Activated T-cell treated with anti-CD3 and anti-CD28 coated beads for 48 hours (primary cell): Measurements from ENCODE around the gene TARS1.
"Not testable (repeated sequence)": the region's sequence is repeated elsewhere in the genome, so short reads cannot be mapped to it uniquely, and the experiment has no call there.

Experiments used
- DNase-seq: peaks from one replicate; pipeline ENCODE4 v3.0.0-alpha.2; 2020; ENCODE audit warnings: low read depth

Gene TARS1

DNA sequence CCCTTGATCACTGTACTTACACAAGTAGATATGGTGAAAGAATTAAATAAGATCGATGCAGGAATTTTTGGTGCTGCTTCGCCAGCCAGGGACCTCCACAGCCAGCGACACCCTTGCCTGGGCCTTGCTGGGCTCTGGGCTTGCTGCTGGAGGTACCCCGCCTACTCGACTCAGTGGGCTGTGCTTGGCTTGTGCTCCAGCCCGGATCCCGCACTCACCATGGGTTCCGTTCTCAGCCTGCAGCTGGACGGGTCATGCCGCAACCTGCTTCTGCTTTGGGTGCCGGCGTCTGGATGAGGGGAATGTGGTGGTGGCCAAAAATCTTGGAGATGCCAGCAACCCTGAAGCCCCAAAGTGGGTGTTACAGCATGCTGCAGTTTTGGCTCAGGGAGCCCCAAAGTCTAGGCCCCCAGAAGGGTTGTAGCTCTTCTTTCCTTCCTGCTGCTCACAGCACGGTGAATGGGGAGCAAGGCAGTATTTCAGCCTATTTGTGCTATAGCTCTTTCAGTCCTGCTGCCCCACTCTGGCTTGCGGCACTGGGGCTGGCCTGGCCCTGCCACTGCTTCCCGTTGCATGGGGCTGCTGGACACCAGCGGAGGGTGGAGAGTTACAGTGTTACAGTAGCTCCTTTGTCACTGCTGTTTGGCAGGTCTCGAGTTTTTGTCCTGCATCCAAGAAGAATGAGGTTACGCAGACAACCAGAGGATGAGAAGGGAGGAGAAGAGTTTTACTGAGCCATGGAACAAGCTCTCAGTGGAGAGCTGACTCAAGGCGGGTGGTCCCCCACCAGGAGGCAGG, 48.0 kb downstream of the TARS1 start:
- DNase-seq: no peak

GRCh38 chr5:33489481-33490067, 48.8 kb downstream of the TARS1 start:
- no peak for DNase-seq

DNA sequence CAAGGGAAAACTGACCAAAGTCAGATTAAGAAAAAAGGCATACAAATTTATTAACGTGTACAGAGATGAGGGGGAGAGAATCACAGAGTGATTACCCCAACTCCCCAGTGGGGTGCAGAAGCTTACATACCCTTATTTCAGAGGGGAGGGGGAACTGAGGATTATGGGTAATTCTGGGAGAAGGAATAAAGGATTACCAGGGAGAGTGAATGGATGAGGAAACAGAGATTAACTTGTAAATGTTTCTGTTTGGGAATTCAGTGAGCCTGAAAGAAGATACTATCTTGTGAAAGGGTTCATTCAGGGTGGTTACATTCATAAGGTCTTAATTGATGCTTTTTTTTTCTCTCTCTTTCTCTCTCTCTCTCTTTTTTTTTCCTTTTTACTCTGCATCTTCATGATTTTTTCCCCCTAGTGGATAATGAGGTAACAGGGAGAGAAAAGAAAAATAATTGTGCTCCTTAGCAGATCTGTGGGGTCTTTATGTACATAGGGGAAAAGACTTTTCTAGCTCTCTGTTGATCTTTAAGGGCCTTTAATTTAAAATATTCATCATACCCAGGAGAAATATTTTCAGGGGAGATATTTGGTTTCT, 49.4 kb downstream of the TARS1 start:
- DNase-seq: no peak

- DNase-seq: no peak
Observed at GRCh38 chr5:33491941-33492340, 51.2 kb downstream of the TARS1 start.

DNA sequence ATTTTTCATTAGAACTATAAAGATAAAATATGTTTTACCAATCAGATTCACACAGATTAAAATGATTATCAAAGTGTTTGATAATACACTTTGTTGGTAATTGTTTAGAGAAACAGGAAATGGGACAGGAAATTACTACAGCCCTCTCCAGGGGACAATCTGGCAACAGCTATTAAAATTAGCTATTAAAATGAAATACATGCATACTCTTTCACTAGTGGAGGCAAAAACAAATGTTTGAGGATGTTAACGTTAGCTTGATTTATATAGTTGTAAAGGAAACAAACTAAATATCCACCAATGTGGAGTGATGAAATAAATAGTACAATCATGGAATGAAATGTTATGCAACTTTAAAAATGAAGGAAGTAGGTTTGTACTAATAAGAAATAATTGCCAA, 53.7 kb downstream of the TARS1 start:
- DNase-seq: no peak

DNA sequence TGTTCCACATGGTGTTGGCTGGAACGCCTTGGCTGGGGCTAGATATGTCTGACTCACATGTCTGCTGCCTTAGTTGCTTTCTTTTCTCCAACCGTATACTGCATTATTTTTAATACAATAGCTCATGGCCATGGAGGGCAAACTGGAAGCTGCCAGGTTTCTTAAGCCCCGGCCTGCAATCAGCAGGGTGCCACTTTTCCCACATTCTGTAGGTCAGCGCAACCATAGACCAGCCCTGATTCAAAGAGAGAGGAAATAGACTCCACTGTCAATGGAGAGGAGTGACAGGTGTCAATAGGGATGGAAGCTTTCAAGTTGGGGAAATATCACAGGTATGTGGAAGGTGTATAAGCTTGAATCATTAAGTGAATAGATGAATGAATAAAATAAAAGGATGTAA, 60.5 kb downstream of the TARS1 start:
- no peak for DNase-seq

GRCh38 chr5:33501899-33502298, 61.1 kb downstream of the TARS1 start:
- DNase-seq: no peak

DNA sequence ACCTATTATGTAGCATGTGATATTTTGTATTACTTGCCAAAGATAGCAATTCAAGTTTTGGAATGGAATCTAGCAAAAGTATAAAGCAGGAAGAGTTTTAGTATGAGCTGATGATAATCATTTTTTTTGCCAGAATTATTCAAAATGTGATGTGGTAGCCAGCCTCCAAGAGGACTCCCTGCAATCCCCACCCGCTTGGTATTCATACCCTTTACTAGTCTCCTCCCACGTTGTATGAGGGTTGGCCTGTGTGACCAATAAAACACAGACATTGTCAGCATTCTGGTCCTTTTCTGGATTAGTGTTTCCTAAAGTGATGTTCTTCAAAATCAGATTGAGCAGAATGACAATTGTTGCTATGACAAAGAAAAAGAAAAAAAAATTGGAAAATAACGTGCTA, 63.8 kb downstream of the TARS1 start:
- no peak for DNase-seq

GRCh38 chr5:33507426-33507825, 66.7 kb downstream of the TARS1 start:
- DNase-seq: no peak

- DNase-seq: no peak
Observed at GRCh38 chr5:33509036-33509435, 68.3 kb downstream of the TARS1 start.

GRCh38 chr5:33513462-33514185, 72.9 kb downstream of the TARS1 start:
- no peak for DNase-seq

- DNase-seq: not testable (repeated sequence)
Observed at GRCh38 chr5:33515366-33515765, 74.6 kb downstream of the TARS1 start.

DNA sequence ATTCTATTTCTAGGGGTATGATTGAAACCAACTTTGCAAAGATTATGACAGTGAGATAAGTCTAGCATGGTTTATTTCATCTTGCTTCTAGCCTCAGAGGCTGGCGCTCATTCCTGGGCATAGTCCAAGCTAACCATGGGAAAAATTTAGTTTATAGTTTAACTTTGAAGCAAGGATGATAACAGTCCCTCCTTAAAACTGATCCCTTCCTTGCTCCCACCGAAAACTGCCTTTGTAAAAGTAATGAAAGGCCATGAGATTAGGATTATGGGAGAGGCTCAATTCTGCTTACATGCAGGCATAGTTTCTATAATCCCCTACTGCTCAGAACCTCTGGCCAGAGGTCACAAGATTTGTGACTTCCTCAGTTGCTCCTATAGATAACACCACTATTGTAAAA, 75.7 kb downstream of the TARS1 start:
- no peak for DNase-seq
